GM21576 (cell line): ENCODE results near the gene RTL5.

Experiments used
- ATAC-seq: cut with Tn5 transposase; IDR thresholded peaks from one replicate; pipeline ENCODE4 v1.9.1; 2021; ENCODE audit warnings: mild to moderate bottlenecking, moderate library complexity; ENCODE audit not compliant: unreplicated experiment

The RTL5 gene

GRCh38 chrX:72130156-72130761 is 1.5 kb downstream of the RTL5 start:
- no peak for ATAC-seq

GRCh38 chrX:72129661-72130060 is 2.1 kb downstream of the RTL5 start:
- ATAC-seq: no peak

- no peak for ATAC-seq
Measured at GRCh38 chrX:72128881-72129280, 2.8 kb downstream of the RTL5 start.

GRCh38 chrX:72128183-72128834 is 3.4 kb downstream of the RTL5 start:
- no peak for ATAC-seq

- ATAC-seq: no peak
Measured at GRCh38 chrX:72127332-72127731, 4.4 kb downstream of the RTL5 start.

- peak; percentile 72 for ATAC-seq
Measured at GRCh38 chrX:72126539-72127140, 5.1 kb downstream of the RTL5 start.

- no peak for ATAC-seq
Measured at GRCh38 chrX:72126048-72126415, 5.7 kb downstream of the RTL5 start.

- no peak for ATAC-seq
Measured at GRCh38 chrX:72125331-72126047, 6.2 kb downstream of the RTL5 start.

- no peak for ATAC-seq
Measured at GRCh38 chrX:72124540-72125201, 7.0 kb downstream of the RTL5 start.

GRCh38 chrX:72123471-72124185 is 8.1 kb downstream of the RTL5 start:
- ATAC-seq: no peak

GRCh38 chrX:72122621-72123337 is 8.9 kb downstream of the RTL5 start:
- ATAC-seq: no peak

GRCh38 chrX:72121383-72121782 is 10.3 kb downstream of the RTL5 start:
- ATAC-seq: peak; percentile 66

GRCh38 chrX:72120837-72121236 is 10.9 kb downstream of the RTL5 start:
- ATAC-seq: no peak

GRCh38 chrX:72117636-72118210 is 14.0 kb downstream of the RTL5 start:
- no peak for ATAC-seq

- ATAC-seq: no peak
Measured at GRCh38 chrX:72115380-72115779, 16.3 kb downstream of the RTL5 start.

- no peak for ATAC-seq
Measured at GRCh38 chrX:72114807-72115206, 16.9 kb downstream of the RTL5 start.

- no peak for ATAC-seq
Measured at GRCh38 chrX:72114306-72114705, 17.4 kb downstream of the RTL5 start.

GRCh38 chrX:72113461-72113860 is 18.3 kb downstream of the RTL5 start:
- ATAC-seq: no peak

- no peak for ATAC-seq
Measured at GRCh38 chrX:72110876-72111708, 20.6 kb downstream of the RTL5 start.
